ENCODE data around the gene ZRSR2.
"Not testable (repeated sequence)": the region's sequence is repeated elsewhere in the genome, so short reads cannot be mapped to it uniquely, and the experiment has no call there.

ZRSR2 gene

GRCh38 chrX:15804563-15804962, 14.3 kb downstream of the ZRSR2 start:
- no peak for DNase-seq

GRCh38 chrX:15808254-15808653, 18.0 kb downstream of the ZRSR2 start:
- no peak for DNase-seq

GRCh38 chrX:15812192-15812938, 22.1 kb downstream of the ZRSR2 start:
- DNase-seq, result no peak

GRCh38 chrX:15813416-15813815, 23.1 kb downstream of the ZRSR2 start:
- no peak for DNase-seq

GRCh38 chrX:15814771-15815365, 24.6 kb downstream of the ZRSR2 start:
- no peak for DNase-seq

- DNase-seq, result peak; percentile 3
Observed at GRCh38 chrX:15815779-15816437, 25.6 kb downstream of the ZRSR2 start.

- DNase-seq, result no peak
Observed at GRCh38 chrX:15816438-15816809, 26.1 kb downstream of the ZRSR2 start.

- no peak for DNase-seq
Observed at GRCh38 chrX:15816886-15817285, 26.6 kb downstream of the ZRSR2 start.

- no peak for DNase-seq
Observed at GRCh38 chrX:15820106-15821073, 30.1 kb downstream of the ZRSR2 start.

- no peak for DNase-seq
Observed at GRCh38 chrX:15822922-15823321, 32.6 kb downstream of the ZRSR2 start.

- DNase-seq, result no peak
Observed at GRCh38 chrX:15825936-15826335, 35.7 kb downstream of the ZRSR2 start.

GRCh38 chrX:15829217-15829616, 38.9 kb downstream of the ZRSR2 start:
- no peak for DNase-seq

- not testable (repeated sequence) for DNase-seq
Observed at GRCh38 chrX:15831347-15831746, 41.1 kb downstream of the ZRSR2 start.

GRCh38 chrX:15834053-15834452, 43.8 kb downstream of the ZRSR2 start:
- no peak for DNase-seq

- DNase-seq, result no peak
Observed at GRCh38 chrX:15834827-15835595, 44.7 kb downstream of the ZRSR2 start.

GRCh38 chrX:15838017-15838416, 47.7 kb downstream of the ZRSR2 start:
- no peak for DNase-seq

- no peak for DNase-seq
Observed at GRCh38 chrX:15841853-15842516, 51.7 kb downstream of the ZRSR2 start.

GRCh38 chrX:15843960-15844359, 53.7 kb downstream of the ZRSR2 start:
- DNase-seq, result no peak

- no peak for DNase-seq
Observed at GRCh38 chrX:15848576-15848975, 58.3 kb downstream of the ZRSR2 start.

GRCh38 chrX:15849555-15849954, 59.3 kb downstream of the ZRSR2 start:
- peak; percentile 9 for DNase-seq

- peak; percentile 31 for DNase-seq
Observed at GRCh38 chrX:15853586-15854079, 63.3 kb downstream of the ZRSR2 start.

Data from EL (cell line).